Gastroesophageal sphincter (tissue), 3 donors: ENCODE results near the gene FBXO44.

Experiments
- POLR2A ChIP-seq, 2 donors: fragments of 450-650 bp; IDR thresholded peaks; one replicate each; pipeline ENCODE4 v1.6.1; 2017; ENCODE audit warnings: antibody characterized with exemption in 2 of 2, mild to moderate bottlenecking in 2 of 2, moderate library complexity in 1 of 2
- POLR2AphosphoS5 ChIP-seq: sonication (generic); formaldehyde crosslinking; IDR thresholded peaks from one replicate; pipeline ENCODE4 v1.6.1; 2017; ENCODE audit warnings: antibody characterized with exemption
- TF ChIP-seq, protein P1 (sequence below), 4 experiments: fragments of 200-600 bp in 2 of 4; fragments of 450-650 bp in 2 of 4; sonication (generic) in 1 of 4; IDR thresholded peaks; one replicate each; pipeline ENCODE4 v1.5.1; 2017 to 2019; ENCODE audit warnings: antibody characterized with exemption in 4 of 4, mild to moderate bottlenecking in 2 of 4, moderate library complexity in 2 of 4

DNA sequence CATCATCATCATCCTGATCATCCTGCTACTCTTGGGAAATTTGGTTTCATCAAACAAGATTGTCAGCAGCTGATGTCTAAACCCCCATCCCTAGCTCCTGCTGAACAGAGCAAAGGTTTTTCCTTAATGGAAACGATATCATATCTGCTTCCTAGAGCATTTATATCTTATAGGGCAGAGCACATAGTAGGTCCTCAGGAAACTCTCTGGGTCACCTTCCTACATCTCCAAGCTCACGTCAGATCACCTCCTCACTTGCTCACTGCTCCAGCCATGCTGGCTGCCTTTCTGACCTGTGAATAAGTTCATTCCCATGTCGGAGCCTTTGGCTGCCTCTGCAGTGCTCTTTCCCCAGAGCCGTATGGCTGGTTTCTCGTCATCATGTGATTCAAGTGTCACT is 10.9 kb upstream of the FBXO44 start:
- TF ChIP-seq POLR2A (IDR thresholded peaks at IDR 0.05) (no peak), POLR2AphosphoS5 (no peak)
- TF ChIP-seq, protein P1, sequence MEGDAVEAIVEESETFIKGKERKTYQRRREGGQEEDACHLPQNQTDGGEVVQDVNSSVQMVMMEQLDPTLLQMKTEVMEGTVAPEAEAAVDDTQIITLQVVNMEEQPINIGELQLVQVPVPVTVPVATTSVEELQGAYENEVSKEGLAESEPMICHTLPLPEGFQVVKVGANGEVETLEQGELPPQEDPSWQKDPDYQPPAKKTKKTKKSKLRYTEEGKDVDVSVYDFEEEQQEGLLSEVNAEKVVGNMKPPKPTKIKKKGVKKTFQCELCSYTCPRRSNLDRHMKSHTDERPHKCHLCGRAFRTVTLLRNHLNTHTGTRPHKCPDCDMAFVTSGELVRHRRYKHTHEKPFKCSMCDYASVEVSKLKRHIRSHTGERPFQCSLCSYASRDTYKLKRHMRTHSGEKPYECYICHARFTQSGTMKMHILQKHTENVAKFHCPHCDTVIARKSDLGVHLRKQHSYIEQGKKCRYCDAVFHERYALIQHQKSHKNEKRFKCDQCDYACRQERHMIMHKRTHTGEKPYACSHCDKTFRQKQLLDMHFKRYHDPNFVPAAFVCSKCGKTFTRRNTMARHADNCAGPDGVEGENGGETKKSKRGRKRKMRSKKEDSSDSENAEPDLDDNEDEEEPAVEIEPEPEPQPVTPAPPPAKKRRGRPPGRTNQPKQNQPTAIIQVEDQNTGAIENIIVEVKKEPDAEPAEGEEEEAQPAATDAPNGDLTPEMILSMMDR (IDR thresholded peaks at IDR 0.05), result no peak
